ENCODE results near the gene DSC2.
A peak's percentile ranks its signal among the peaks of the same experiment; 100 is the strongest.

Gene DSC2

GRCh38 chr18:31091350-31091749 lies 10.9 kb downstream of the DSC2 start:
- DNase-seq (ENCODE audit: low read depth in 1 of 2, low spot score in 1 of 2) = no peak
- Histone ChIP-seq H3K27ac (replicated peaks) (no peak overlapping the region), H3K4me3 (replicated peaks; ENCODE audit: insufficient read depth, low read length) (no peak overlapping the region), H3K27me3 (ENCODE audit: insufficient read depth, poor library complexity, severe bottlenecking) (no peaks in the 10 kb centered on the region)
- no peak for TF ChIP-seq REST (IDR thresholded peaks at IDR 0.05; ENCODE audit: insufficient replicate concordance, low read depth)
- TF ChIP-seq POLR2AphosphoS5 (IDR thresholded peaks at IDR 0.05; ENCODE audit: low read depth) = no peak
- TF ChIP-seq CTCF (IDR thresholded peaks at IDR 0.05; ENCODE audit: insufficient read depth, low read length) = no peak
- TF ChIP-seq SPI1 (IDR thresholded peaks at IDR 0.05; ENCODE audit: borderline replicate concordance, low read depth) = no peak
- no peak for TF ChIP-seq GABPA (IDR thresholded peaks at IDR 0.05; ENCODE audit: low read depth)

- H3K4me3 ChIP-seq (replicated peaks; ENCODE audit: insufficient read depth, low read length) = no peak overlapping the region
- DNase-seq (ENCODE audit: low read depth in 1 of 2, low spot score in 1 of 2) = no peak
- H3K27me3 ChIP-seq (ENCODE audit: insufficient read depth, poor library complexity, severe bottlenecking) = no peaks in the 10 kb centered on the region
- H3K27ac ChIP-seq (replicated peaks) = no peak overlapping the region
- TF ChIP-seq REST (IDR thresholded peaks at IDR 0.05; ENCODE audit: insufficient replicate concordance, low read depth) (no peak), CTCF (IDR thresholded peaks at IDR 0.05; ENCODE audit: insufficient read depth, low read length) (no peak), GABPA (IDR thresholded peaks at IDR 0.05; ENCODE audit: low read depth) (no peak), SPI1 (IDR thresholded peaks at IDR 0.05; ENCODE audit: borderline replicate concordance, low read depth) (no peak), POLR2AphosphoS5 (IDR thresholded peaks at IDR 0.05; ENCODE audit: low read depth) (no peak)
Observed at GRCh38 chr18:31088532-31088931, 13.7 kb downstream of the DSC2 start.

- DNase-seq (ENCODE audit: low read depth in 1 of 2, low spot score in 1 of 2) = peak in 1 of 2 experiments; percentile 33
- no peak overlapping the region for H3K4me3 ChIP-seq (replicated peaks; ENCODE audit: insufficient read depth, low read length)
- peak; percentile 95 for TF ChIP-seq SPI1 (IDR thresholded peaks at IDR 0.05; ENCODE audit: borderline replicate concordance, low read depth)
- TF ChIP-seq CTCF (IDR thresholded peaks at IDR 0.05; ENCODE audit: insufficient read depth, low read length) = no peak
- no peak for TF ChIP-seq GABPA (IDR thresholded peaks at IDR 0.05; ENCODE audit: low read depth)
- H3K27me3 ChIP-seq (ENCODE audit: insufficient read depth, poor library complexity, severe bottlenecking) = no peaks in the 10 kb centered on the region
- H3K27ac ChIP-seq (replicated peaks) = no peak overlapping the region
Observed at GRCh38 chr18:31079973-31080372, 22.2 kb downstream of the DSC2 start.

- Histone ChIP-seq H3K27me3 (ENCODE audit: insufficient read depth, poor library complexity, severe bottlenecking) (no peaks in the 10 kb centered on the region), H3K4me3 (replicated peaks; ENCODE audit: insufficient read depth, low read length) (no peak overlapping the region), H3K27ac (replicated peaks) (no peak overlapping the region; the same call in 1 of the 2 replicates)
- DNase-seq (ENCODE audit: low read depth in 1 of 2, low spot score in 1 of 2) = peak in 1 of 2 experiments; percentile 45
- TF ChIP-seq REST (IDR thresholded peaks at IDR 0.05; ENCODE audit: insufficient replicate concordance, low read depth) (no peak), GABPA (IDR thresholded peaks at IDR 0.05; ENCODE audit: low read depth) (peak; percentile 77), CTCF (IDR thresholded peaks at IDR 0.05; ENCODE audit: insufficient read depth, low read length) (no peak), SPI1 (IDR thresholded peaks at IDR 0.05; ENCODE audit: borderline replicate concordance, low read depth) (peak; percentile 75; the same call in 1 of the 2 replicates), POLR2AphosphoS5 (IDR thresholded peaks at IDR 0.05; ENCODE audit: low read depth) (no peak)
Observed at GRCh38 chr18:31077878-31078277, 24.3 kb downstream of the DSC2 start.
